Measurements from ENCODE around the gene BOD1L1.
A peak's percentile ranks its signal among the peaks of the same experiment; 100 is the strongest.

The BOD1L1 gene

GRCh38 chr4:13548059-13548983 is 79.2 kb downstream of the BOD1L1 start:
- TF ChIP-seq FOXK2 (IDR thresholded peaks at IDR 0.05) (no peak), NFRKB (IDR thresholded peaks at IDR 0.05) (no peak), BHLHE40 (IDR thresholded peaks at IDR 0.05; ENCODE audit: borderline replicate concordance) (no peak), SP1 (IDR thresholded peaks at IDR 0.05) (no peak), TARDBP (IDR thresholded peaks at IDR 0.05) (no peak), SUZ12 (IDR thresholded peaks at IDR 0.05) (no peak), FOXM1 (IDR thresholded peaks at IDR 0.05; ENCODE audit: borderline replicate concordance) (no peak)
- TF ChIP-seq, protein P1, sequence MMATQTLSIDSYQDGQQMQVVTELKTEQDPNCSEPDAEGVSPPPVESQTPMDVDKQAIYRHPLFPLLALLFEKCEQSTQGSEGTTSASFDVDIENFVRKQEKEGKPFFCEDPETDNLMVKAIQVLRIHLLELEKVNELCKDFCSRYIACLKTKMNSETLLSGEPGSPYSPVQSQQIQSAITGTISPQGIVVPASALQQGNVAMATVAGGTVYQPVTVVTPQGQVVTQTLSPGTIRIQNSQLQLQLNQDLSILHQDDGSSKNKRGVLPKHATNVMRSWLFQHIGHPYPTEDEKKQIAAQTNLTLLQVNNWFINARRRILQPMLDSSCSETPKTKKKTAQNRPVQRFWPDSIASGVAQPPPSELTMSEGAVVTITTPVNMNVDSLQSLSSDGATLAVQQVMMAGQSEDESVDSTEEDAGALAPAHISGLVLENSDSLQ (IDR thresholded peaks at IDR 0.05) = no peak
- ChIA-PET CTCF (interaction anchor here (0.5 to 1.2 kb wide), 2 partner anchors 190 to 695 kb away, joined by 3 to 4 read pairs; no protein-coding TSS in a partner anchor), POLR2A (interaction anchor here (0.6 kb wide), 1 partner anchor 16 kb away, joined by 3 read pairs; no protein-coding TSS in a partner anchor)
- DNase-seq (ENCODE audit: extremely low spot score) = no peak

- DNase-seq (ENCODE audit: extremely low spot score) = no peak
- TF ChIP-seq L3MBTL2 (conservative IDR thresholded peaks at IDR 0.05) (peak; percentile 59; the same call in 1 of the 2 replicates), ARNT (IDR thresholded peaks at IDR 0.05) (no peak)
- CTCF ChIA-PET = interaction anchor here (1.2 kb wide), 1 partner anchor 695 kb away, joined by 4 read pairs; no protein-coding TSS in a partner anchor
- POLR2A ChIA-PET = interaction anchor here (0.6 kb wide), 1 partner anchor 64 kb away, joined by 3 read pairs; no protein-coding TSS in a partner anchor
Measured at GRCh38 chr4:13547485-13548041, 80.0 kb downstream of the BOD1L1 start.

GRCh38 chr4:13546941-13547484 is 80.5 kb downstream of the BOD1L1 start:
- TF ChIP-seq HDGF (IDR thresholded peaks at IDR 0.05; ENCODE audit: borderline replicate concordance) = no peak
- TF ChIP-seq FOXA1 (IDR thresholded peaks at IDR 0.05) = no peak
- TF ChIP-seq TARDBP (IDR thresholded peaks at IDR 0.05) = no peak
- no peak for TF ChIP-seq LEF1 (IDR thresholded peaks at IDR 0.05; ENCODE audit: borderline replicate concordance)
- TF ChIP-seq, protein P1 (IDR thresholded peaks at IDR 0.05) = no peak
- TF ChIP-seq NFRKB (IDR thresholded peaks at IDR 0.05) = no peak
- TF ChIP-seq SUZ12 (IDR thresholded peaks at IDR 0.05) = no peak
- no peak for TF ChIP-seq FOXM1 (IDR thresholded peaks at IDR 0.05; ENCODE audit: borderline replicate concordance)
- no peak for TF ChIP-seq FOXK2 (IDR thresholded peaks at IDR 0.05)
- no peak for TF ChIP-seq ZNF384 (IDR thresholded peaks at IDR 0.05)
- TF ChIP-seq ELF4 (IDR thresholded peaks at IDR 0.05) = no peak
- no peak for TF ChIP-seq CTBP1 (IDR thresholded peaks at IDR 0.05; ENCODE audit: borderline replicate concordance)
- TF ChIP-seq L3MBTL2 (conservative IDR thresholded peaks at IDR 0.05) = no peak
- TF ChIP-seq BHLHE40 (IDR thresholded peaks at IDR 0.05; ENCODE audit: borderline replicate concordance) = no peak
- no peak for TF ChIP-seq ARNT (IDR thresholded peaks at IDR 0.05)
- no peak for TF ChIP-seq SP1 (IDR thresholded peaks at IDR 0.05)
- ChIA-PET CTCF (interaction anchor here (1.2 kb wide), 1 partner anchor 694 kb away, joined by 4 read pairs; no protein-coding TSS in a partner anchor), POLR2A (interaction anchor here (0.6 kb wide), 1 partner anchor 63 kb away, joined by 3 read pairs; no protein-coding TSS in a partner anchor)
- no peak for DNase-seq (ENCODE audit: extremely low spot score)

GRCh38 chr4:13546142-13546940 is 81.2 kb downstream of the BOD1L1 start:
- POLR2A ChIA-PET = no interaction called here

GRCh38 chr4:13545394-13545808 is 82.1 kb downstream of the BOD1L1 start:
- ChIA-PET CTCF (no interaction called here), POLR2A (no interaction called here)
- no peak for DNase-seq (ENCODE audit: extremely low spot score)
- TF ChIP-seq TARDBP (IDR thresholded peaks at IDR 0.05) (no peak), FOXK2 (IDR thresholded peaks at IDR 0.05) (no peak), SP1 (IDR thresholded peaks at IDR 0.05) (no peak), BHLHE40 (IDR thresholded peaks at IDR 0.05; ENCODE audit: borderline replicate concordance) (no peak), L3MBTL2 (conservative IDR thresholded peaks at IDR 0.05) (no peak), NFRKB (IDR thresholded peaks at IDR 0.05) (no peak), ELF4 (IDR thresholded peaks at IDR 0.05) (no peak), LEF1 (IDR thresholded peaks at IDR 0.05; ENCODE audit: borderline replicate concordance) (no peak), FOXA1 (IDR thresholded peaks at IDR 0.05) (no peak), ZNF384 (IDR thresholded peaks at IDR 0.05) (no peak), HDGF (IDR thresholded peaks at IDR 0.05; ENCODE audit: borderline replicate concordance) (no peak)

More at GRCh38 chr4:13546142-13546940, 81.2 kb downstream of the BOD1L1 start:
- no peak for TF ChIP-seq LEF1 (IDR thresholded peaks at IDR 0.05; ENCODE audit: borderline replicate concordance)
- TF ChIP-seq BHLHE40 (IDR thresholded peaks at IDR 0.05; ENCODE audit: borderline replicate concordance) = no peak
- CTCF ChIA-PET = interaction anchor here (0.6 kb wide), 1 partner anchor 14 kb away, joined by 3 read pairs; no protein-coding TSS in a partner anchor
- no peak for DNase-seq (ENCODE audit: extremely low spot score)

All from HEK293T (cell line).